ENCODE measurements around the gene MUC7.

- TF ChIP-seq EZH2 (IDR thresholded peaks at IDR 0.05; ENCODE audit: borderline replicate concordance, low read depth, low read length, severe bottlenecking) (no peak), CTCF (IDR thresholded peaks at IDR 0.05; ENCODE audit: borderline replicate concordance, extremely low read depth, low read length, poor library complexity, severe bottlenecking) (no peak)
Measured at GRCh38 chr4:70426789-70427188, 45.2 kb upstream of the MUC7 start.

Data from DND-41 (cell line).